Activated naive CD8-positive, alpha-beta T cell treated with anti-CD3 and anti-CD28 coated beads, Interleukin-2, amount 10 ng/mL, durations not matched to agents 7 days and 5 days (primary cell): ENCODE measurements around the gene MT1M. TPM values are rescaled to one million over a fixed set of nuclear protein-coding genes. Genes with fewer than 3 reads are reported as not detected.

Experiments
- ATAC-seq: fragments of 150-1000 bp; cut with Tn5 transposase; one replicate; pipeline ENCODE4 v1.10.0; 2021; ENCODE audit warnings: low read depth, moderate library complexity
- POLR2A ChIA-PET: fragments of 350-600 bp; sonication (Branson Sonifier 250); formaldehyde crosslinking; loops from one replicate; lab custom pipeline; 2021; ENCODE audit warnings: antibody characterized with exemption; lab: Charles Lee
- DNase-seq: peaks from one replicate; pipeline ENCODE4 v3.0.0; 2021
- H3K27ac Mint-ChIP-seq: one replicate; pipeline ENCODE4 v1.8.0; 2022; ENCODE audit warnings: mild to moderate bottlenecking, mixed read lengths
- H3K27me3 Mint-ChIP-seq: one replicate; pipeline ENCODE4 v1.8.0; 2022; ENCODE audit warnings: mild to moderate bottlenecking, moderate library complexity, mixed read lengths
- H3K36me3 Mint-ChIP-seq: one replicate; pipeline ENCODE4 v1.8.0; 2021; ENCODE audit warnings: mild to moderate bottlenecking, mixed read lengths
- H3K4me1 Mint-ChIP-seq: one replicate; pipeline ENCODE4 v1.8.0; 2021; ENCODE audit warnings: mixed read lengths
- H3K4me3 Mint-ChIP-seq: one replicate; pipeline ENCODE4 v1.8.0; 2022; ENCODE audit warnings: mild to moderate bottlenecking, moderate library complexity, mixed read lengths
- H3K9me3 Mint-ChIP-seq: one replicate; pipeline ENCODE4 v1.8.0; 2021; ENCODE audit warnings: mixed read lengths
- total RNA-seq, 2 experiments: library from RNA; stranded (reverse); gene quantifications; one replicate each; pipeline ENCODE4 v1.2.3, GENCODE V29; 2021

The MT1M gene
- total RNA-seq, 2 experiments from 2014 or later, result not detected

DNA sequence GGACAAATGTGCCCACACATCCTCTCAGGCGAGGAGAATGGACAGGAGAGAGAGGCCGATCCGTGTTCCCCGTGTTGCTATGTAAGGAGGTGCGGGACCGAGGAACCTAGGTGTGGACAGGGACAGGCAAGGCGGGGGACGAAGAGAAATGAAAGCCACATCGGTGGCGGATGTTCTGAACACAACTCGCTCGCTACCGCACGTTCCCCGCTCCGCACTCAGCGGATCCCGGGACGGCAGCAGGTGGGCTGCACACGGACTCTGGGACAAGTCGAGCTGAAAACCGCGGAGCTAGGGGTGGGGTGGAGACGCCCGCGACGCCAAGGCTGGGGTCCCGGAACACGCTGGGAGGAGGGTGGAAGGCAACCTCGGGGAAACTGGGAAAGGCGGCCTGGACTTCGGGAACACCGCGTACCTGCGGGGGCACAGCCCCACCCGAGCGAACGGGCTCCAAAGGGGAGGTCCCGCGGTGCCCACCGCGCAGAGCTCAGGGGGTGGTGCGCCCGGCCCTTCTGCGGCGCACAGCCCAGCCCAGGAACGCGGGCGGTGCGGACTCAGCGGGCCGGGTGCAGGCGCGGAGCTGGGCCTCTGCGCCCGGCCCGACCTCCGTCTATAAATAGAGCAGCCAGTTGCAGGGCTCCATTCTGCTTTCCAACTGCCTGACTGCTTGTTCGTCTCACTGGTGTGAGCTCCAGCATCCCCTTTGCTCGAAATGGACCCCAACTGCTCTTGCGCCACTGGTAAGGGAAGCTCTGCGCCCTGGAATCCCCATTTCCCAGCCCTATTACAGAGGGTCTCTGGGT, 7.1 kb upstream of the MT1M start, which contains the start of gene MT1E:
MT1E (plus strand) TSS at position 642 of the 803 bp plus-strand sequence; CDS start at position 713, 71 bp downstream.
- no peaks in the 10 kb centered on the region for H3K9me3 Mint-ChIP-seq
- ATAC-seq, result peak; percentile 86
- peak within 1 kb of the TSS; percentile 94 for H3K4me3 Mint-ChIP-seq
- peaks cover 4% of the 10 kb centered on the region for H3K36me3 Mint-ChIP-seq
- peak; percentile 80 for DNase-seq
- H3K27ac Mint-ChIP-seq, result peak within 1 kb of the TSS; percentile 93
- peaks cover 17% of the 10 kb centered on the region for H3K4me1 Mint-ChIP-seq
- H3K27me3 Mint-ChIP-seq, result peaks cover 18% of the 10 kb centered on the region
- POLR2A ChIA-PET, result interaction anchor here (0.7 to 2.2 kb wide), 20 partner anchors 8 to 93 kb away, joined by 3 to 22 read pairs (median 4); partner anchors contain the start of genes MT1H, MT1X and MT2A

- peaks cover 26% of the 10 kb centered on the region for H3K27me3 Mint-ChIP-seq
- peaks cover 17% of the 10 kb centered on the region for H3K4me1 Mint-ChIP-seq
- POLR2A ChIA-PET, result interaction anchor here (0.7 to 2.2 kb wide), 19 partner anchors 9 to 92 kb away, joined by 3 to 22 read pairs (median 4); partner anchors contain the start of genes MT1X and MT2A
- no peaks in the 10 kb centered on the region for H3K9me3 Mint-ChIP-seq
- peak overlapping the region; percentile 91 for H3K27ac Mint-ChIP-seq
- H3K4me3 Mint-ChIP-seq, result peak overlapping the region; percentile 94
- peaks cover 4% of the 10 kb centered on the region for H3K36me3 Mint-ChIP-seq
- DNase-seq (no peak), ATAC-seq (peak; percentile 46)
These were observed 6.4 kb upstream of the MT1M start for GRCh38 chr16:56625943-56626654.

DNA sequence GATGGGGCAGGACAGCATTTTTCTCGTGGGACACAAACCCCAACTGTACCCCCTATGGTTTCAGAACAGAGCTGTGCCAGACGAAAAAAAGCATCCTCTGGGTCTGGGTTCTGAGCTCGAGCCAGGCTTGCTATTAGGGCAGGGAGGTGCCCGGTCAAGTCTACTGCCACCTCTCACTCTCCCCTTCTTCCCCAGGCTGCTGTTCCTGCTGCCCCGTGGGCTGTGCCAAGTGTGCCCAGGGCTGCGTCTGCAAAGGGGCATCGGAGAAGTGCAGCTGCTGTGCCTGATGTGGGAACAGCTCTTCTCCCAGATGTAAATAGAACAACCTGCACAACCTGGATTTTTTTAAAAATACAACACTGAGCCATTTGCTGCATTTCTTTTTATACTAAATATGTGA, 5.8 kb upstream of the MT1M start:
- no peak for ATAC-seq
- Mint-ChIP-seq H3K4me3 (peak overlapping the region; percentile 94), H3K36me3 (peaks cover 4% of the 10 kb centered on the region), H3K27me3 (peaks cover 32% of the 10 kb centered on the region), H3K27ac (no peak overlapping the region), H3K4me1 (peaks cover 17% of the 10 kb centered on the region), H3K9me3 (no peaks in the 10 kb centered on the region)
- POLR2A ChIA-PET, result interaction anchor here (1.6 to 1.9 kb wide), 2 partner anchors 10 to 12 kb away, joined by 5 to 6 read pairs; no protein-coding TSS in a partner anchor
- DNase-seq, result no peak

DNA sequence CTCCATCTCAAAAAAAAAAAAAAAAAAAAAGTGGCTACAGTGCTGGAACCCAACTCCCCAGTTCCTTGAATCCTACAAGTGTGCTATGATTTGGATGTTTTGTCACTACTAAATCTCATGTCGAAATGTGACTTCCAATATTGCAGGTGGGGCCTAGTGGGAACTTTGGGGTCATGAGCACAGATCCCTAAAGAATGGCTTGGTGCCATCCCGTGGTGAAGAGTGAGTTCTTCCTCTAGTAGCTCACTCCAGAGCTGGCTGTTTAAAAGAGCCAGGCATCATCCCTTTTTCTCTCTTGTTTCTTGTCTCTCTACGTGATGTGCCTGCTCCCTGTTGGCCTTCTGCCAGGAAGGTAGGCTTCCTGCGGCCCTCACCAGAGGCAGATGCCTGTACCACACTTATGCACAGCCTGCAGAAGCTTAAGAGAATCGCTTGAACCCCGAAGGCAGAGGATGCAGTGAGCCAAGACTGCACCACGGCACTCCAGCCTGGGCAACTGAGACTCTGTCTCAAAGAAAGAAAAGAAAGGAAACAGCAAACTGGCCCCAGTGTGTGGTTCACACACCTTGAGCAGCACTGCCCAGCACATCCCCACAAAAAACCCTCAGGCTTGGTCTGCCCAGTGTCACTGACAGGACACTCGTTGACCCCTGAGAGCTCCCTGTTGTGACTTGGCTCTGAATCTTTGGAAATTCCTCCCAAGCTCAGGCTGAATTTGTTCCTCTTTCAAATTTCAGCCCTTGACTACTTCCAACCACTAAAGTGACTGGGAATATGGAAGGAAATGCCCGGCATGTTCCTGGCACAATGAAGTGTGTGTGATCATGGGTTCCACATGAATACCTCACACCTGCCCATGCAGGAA, 3.7 kb upstream of the MT1M start:
- peaks cover 47% of the 10 kb centered on the region for H3K27me3 Mint-ChIP-seq
- H3K27ac Mint-ChIP-seq, result no peak overlapping the region
- ATAC-seq (no peak), DNase-seq (no peak)
- POLR2A ChIA-PET, result no interaction called here
- H3K9me3 Mint-ChIP-seq, result no peaks in the 10 kb centered on the region
- peak overlapping the region; percentile 6 for H3K4me3 Mint-ChIP-seq
- H3K4me1 Mint-ChIP-seq, result peaks cover 20% of the 10 kb centered on the region
- peaks cover 2% of the 10 kb centered on the region for H3K36me3 Mint-ChIP-seq

DNA sequence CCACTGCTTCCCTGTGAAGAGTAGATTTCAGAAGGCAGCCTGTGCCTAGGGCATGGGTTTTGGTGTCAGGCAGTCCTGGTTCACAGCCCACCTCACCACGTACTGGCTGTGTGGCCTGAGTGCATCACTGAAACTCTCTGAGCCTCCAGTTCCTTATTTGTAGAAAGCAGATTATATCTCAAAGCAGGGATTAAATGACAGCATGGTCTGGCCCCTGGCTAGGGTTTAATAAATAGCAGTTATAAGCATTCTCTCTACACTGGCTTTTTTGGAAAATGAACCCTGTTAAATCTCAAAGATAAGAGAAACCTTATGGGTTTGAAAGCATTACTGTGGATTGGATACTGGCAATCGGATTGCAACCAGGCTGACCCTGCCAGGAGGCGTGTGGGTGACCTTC, 2.9 kb upstream of the MT1M start:
- ATAC-seq, result no peak
- Mint-ChIP-seq H3K9me3 (no peaks in the 10 kb centered on the region), H3K27ac (no peak overlapping the region), H3K4me3 (no peak overlapping the region), H3K36me3 (peaks cover 2% of the 10 kb centered on the region), H3K27me3 (peaks cover 52% of the 10 kb centered on the region), H3K4me1 (peaks cover 20% of the 10 kb centered on the region)
- POLR2A ChIA-PET, result interaction anchor here (1.9 kb wide), 1 partner anchor 14 kb away, joined by 6 read pairs; no protein-coding TSS in a partner anchor
- no peak for DNase-seq

DNA sequence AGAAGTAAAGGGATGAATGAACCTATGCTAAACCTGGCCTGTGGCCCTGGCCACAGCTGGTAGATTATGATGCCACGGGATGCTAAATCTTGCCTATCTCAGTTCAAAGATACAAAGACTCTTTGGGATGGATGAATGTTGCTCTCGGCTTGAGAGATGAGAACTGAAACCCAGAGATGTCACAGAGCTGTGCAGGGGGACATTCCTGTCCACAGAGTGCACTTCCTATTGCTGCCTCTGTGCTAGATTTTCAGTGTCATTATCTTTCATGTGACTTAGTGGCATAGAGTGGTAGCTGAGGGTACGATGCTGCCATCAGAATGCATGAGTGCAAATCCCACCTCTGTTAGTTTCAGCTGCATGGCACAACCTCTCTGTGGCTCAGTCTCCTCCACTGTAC, 2.3 kb upstream of the MT1M start:
- H3K9me3 Mint-ChIP-seq, result no peaks in the 10 kb centered on the region
- peaks cover 53% of the 10 kb centered on the region for H3K27me3 Mint-ChIP-seq
- H3K4me3 Mint-ChIP-seq, result no peak overlapping the region
- POLR2A ChIA-PET, result interaction anchor here (1.9 kb wide), 1 partner anchor 13 kb away, joined by 6 read pairs; no protein-coding TSS in a partner anchor
- DNase-seq (no peak), ATAC-seq (no peak)
- peaks cover 21% of the 10 kb centered on the region for H3K4me1 Mint-ChIP-seq
- H3K27ac Mint-ChIP-seq, result no peak overlapping the region
- H3K36me3 Mint-ChIP-seq, result peaks cover 2% of the 10 kb centered on the region

GRCh38 chr16:56631197-56631596, 1.3 kb upstream of the MT1M start:
- peaks cover 2% of the 10 kb centered on the region for H3K36me3 Mint-ChIP-seq
- DNase-seq (no peak), ATAC-seq (no peak)
- H3K4me1 Mint-ChIP-seq, result peaks cover 20% of the 10 kb centered on the region
- H3K27ac Mint-ChIP-seq, result no peak overlapping the region
- POLR2A ChIA-PET, result interaction anchor here (1.9 kb wide), 1 partner anchor 12 kb away, joined by 6 read pairs; no protein-coding TSS in a partner anchor
- no peak overlapping the region for H3K4me3 Mint-ChIP-seq
- H3K9me3 Mint-ChIP-seq, result no peaks in the 10 kb centered on the region
- peaks cover 56% of the 10 kb centered on the region for H3K27me3 Mint-ChIP-seq

- ATAC-seq (no peak), DNase-seq (no peak)
- Mint-ChIP-seq H3K27me3 (peaks cover 62% of the 10 kb centered on the region), H3K27ac (no peak overlapping the region), H3K4me3 (peak overlapping the region; percentile 64), H3K4me1 (peaks cover 24% of the 10 kb centered on the region), H3K9me3 (no peaks in the 10 kb centered on the region), H3K36me3 (peaks cover 2% of the 10 kb centered on the region)
- POLR2A ChIA-PET, result no interaction called here
These were observed 665 bp upstream of the MT1M start for GRCh38 chr16:56631832-56632155.

- Mint-ChIP-seq H3K27ac (no peak overlapping the region), H3K27me3 (peaks cover 71% of the 10 kb centered on the region), H3K4me1 (peaks cover 29% of the 10 kb centered on the region), H3K36me3 (no peaks in the 10 kb centered on the region), H3K4me3 (peak overlapping the region; percentile 60), H3K9me3 (no peaks in the 10 kb centered on the region)
- no peak for ATAC-seq
- POLR2A ChIA-PET, result no interaction called here
- no peak for DNase-seq
These were observed 448 bp downstream of the MT1M start for GRCh38 chr16:56632848-56633365.

DNA sequence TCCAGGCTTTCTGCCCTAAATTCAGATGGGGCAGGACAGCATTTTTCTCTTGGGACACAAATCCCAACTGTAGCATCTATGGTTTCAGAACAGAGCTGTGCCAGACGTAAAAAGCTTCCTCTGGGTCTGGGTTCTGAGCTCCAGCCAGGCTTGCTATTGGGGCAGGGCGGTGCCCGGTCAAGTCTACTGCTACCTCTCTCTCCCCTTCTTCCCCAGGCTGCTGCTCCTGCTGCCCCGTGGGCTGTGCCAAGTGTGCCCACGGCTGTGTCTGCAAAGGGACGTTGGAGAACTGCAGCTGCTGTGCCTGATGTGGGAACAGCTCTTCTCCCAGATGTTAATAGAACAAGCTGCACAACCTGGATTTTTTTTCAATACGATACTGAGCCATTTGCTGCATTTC, 1.1 kb downstream of the MT1M start:
- no peaks in the 10 kb centered on the region for H3K9me3 Mint-ChIP-seq
- peaks cover 32% of the 10 kb centered on the region for H3K4me1 Mint-ChIP-seq
- no peak for DNase-seq
- no peak for ATAC-seq
- peaks cover 76% of the 10 kb centered on the region for H3K27me3 Mint-ChIP-seq
- H3K4me3 Mint-ChIP-seq, result no peak overlapping the region
- no peak overlapping the region for H3K27ac Mint-ChIP-seq
- POLR2A ChIA-PET, result interaction anchor here (1.2 kb wide), 1 partner anchor 29 kb away, joined by 3 read pairs; no protein-coding TSS in a partner anchor
- no peaks in the 10 kb centered on the region for H3K36me3 Mint-ChIP-seq

GRCh38 chr16:56634715-56635440, 2.4 kb downstream of the MT1M start:
- Mint-ChIP-seq H3K4me3 (peak overlapping the region; percentile 82), H3K27ac (peak overlapping the region; percentile 63), H3K36me3 (no peaks in the 10 kb centered on the region), H3K4me1 (peaks cover 32% of the 10 kb centered on the region), H3K9me3 (no peaks in the 10 kb centered on the region), H3K27me3 (peaks cover 89% of the 10 kb centered on the region)
- ATAC-seq (no peak), DNase-seq (no peak)
- POLR2A ChIA-PET, result interaction anchor here (0.6 to 1.0 kb wide), 2 partner anchors 9 to 101 kb away, joined by 3 read pairs; partner anchors contain the start of gene MT1E
